GM19193 (cell line): ENCODE measurements around the gene WIPF3.

ENCODE experiments used
- POLR2A ChIP-seq: IDR thresholded peaks from 4 replicates; pipeline ENCODE4 v1.6.1; 2011; ENCODE audit not compliant: insufficient read depth, insufficient read length; ENCODE audit errors: extremely low read depth

WIPF3 gene

DNA sequence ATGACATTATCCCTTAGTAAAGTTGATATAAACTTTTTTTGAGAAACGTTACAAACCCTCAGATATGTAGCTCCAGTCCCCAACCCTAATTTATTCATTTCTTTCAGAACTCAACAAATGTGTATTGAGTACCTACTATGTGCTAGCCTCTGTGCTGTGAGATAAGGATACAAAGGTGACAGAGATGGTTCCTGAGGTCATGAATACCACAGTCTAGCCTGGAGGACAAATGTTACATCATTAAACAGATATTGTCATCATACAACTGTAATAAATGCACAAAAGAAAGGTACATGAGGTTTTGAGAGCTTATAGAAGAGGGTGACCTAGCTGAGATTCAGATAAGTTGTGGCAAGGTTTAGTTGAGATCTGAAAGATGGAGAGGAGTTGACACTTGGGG is 4.4 kb upstream of the WIPF3 start:
- no peak for TF ChIP-seq POLR2A

GRCh38 chr7:29805031-29805430 is 1.3 kb upstream of the WIPF3 start:
- TF ChIP-seq POLR2A, result no peak

DNA sequence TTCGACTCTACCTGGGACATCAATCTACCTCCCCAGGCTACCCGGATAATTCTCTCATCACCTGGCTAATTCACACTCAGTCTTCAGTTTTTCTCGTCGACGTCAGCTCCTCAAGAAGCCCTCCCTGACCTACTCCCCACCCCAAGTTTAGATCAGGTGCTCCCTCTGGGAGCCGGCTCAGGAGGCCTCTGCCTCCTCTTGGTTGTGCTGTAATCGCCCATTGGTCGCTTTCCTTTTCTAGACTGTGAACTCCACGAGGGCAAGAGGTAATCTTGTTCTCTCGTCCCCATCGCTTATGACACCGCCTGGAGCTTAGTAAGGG is 461 bp upstream of the WIPF3 start:
- no peak for TF ChIP-seq POLR2A

GRCh38 chr7:29806995-29807841 is 910 bp downstream of the WIPF3 start:
- no peak for TF ChIP-seq POLR2A

DNA sequence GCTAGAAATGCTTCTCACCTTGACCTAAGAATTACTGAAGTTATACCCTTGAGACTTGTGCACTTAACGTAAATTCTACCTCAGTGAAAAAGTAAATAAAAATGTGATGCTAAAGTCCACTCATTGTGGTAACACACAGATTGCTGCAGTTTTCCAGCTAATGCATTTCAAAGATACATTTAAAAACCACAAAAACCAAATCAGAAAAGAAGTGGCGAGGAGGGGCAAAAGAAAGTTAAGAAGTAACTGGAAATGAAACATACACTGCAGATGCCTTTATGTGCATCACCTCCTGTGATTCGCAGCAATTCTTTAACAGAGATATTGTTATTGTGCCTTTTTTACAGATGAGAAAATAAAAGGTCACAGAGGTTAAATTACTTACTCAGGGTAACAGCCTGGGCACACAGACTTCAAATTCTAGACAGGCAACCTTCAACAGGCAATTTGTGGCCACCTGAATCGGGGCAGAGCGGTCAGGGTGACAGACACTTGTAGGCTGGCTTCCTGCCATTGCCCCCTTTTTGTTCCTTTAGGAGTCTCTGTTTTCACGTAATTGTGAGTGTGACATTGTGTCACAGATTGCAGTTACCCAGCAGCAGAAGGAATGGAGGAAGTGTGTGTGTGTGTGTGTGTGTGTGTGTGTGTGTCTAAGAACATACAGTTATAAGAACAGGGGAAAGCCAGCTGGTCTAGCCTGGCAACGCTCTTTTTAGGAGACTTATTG is 1.9 kb downstream of the WIPF3 start:
- no peak for TF ChIP-seq POLR2A

GRCh38 chr7:29809533-29810155 is 3.3 kb downstream of the WIPF3 start:
- TF ChIP-seq POLR2A, result no peak

GRCh38 chr7:29810297-29810696 is 4.0 kb downstream of the WIPF3 start:
- TF ChIP-seq POLR2A, result no peak

GRCh38 chr7:29810813-29811482 is 4.6 kb downstream of the WIPF3 start:
- TF ChIP-seq POLR2A, result no peak

DNA sequence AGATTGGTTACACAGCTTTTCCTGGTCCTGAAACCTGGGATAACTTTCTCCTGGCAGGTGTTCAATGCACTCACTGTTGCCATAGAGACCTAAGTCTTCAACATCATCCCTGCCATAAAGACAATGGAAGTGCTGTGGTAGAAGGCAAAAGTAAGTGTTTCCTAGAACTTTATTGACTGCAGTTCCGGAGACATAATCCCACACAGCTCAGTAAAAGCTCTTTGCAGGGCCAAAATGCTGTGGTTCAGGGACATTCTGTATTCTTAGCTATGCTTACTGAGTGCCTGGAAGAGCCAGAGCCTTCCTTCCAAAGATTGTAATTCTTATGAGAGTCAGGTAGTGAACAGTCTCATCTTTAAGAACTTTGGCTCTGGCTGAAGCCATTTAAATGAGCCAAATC is 5.3 kb downstream of the WIPF3 start:
- no peak for TF ChIP-seq POLR2A

DNA sequence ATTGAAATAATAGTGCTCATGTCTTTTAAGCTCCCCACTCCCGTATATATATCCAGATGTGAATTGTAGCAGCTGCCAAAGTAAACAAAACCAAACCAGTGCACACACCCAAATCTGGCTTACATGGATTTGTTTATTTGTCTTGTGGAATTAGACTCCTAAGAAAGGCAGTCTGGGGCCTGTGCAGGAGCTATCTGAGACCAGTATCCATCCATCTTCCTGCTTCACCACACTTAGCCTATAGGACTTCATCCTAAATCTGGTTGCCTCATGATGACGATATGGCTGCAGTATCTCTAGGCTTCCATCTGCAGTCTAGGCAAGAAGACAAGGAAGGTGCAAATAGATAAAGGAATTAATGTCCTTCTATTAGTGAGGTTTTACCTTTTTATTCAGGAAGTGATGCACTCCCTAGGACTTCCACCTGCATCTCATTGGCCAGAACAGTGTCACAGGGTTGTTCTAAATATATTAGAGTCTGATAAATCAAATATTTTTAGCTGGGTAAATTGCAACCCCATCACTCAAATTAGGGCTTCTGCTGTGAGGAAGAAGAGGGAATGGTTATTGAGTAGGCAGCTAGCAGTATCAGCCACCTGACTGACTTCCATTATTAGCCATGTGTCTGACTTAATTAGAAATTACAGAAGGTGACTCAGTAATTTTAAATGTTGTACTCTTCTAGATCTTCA is 6.0 kb downstream of the WIPF3 start:
- TF ChIP-seq POLR2A, result no peak

GRCh38 chr7:29815181-29816105 is 9.1 kb downstream of the WIPF3 start:
- TF ChIP-seq POLR2A, result no peak

- TF ChIP-seq POLR2A, result no peak
These were observed 12.0 kb downstream of the WIPF3 start for GRCh38 chr7:29818308-29818707.

DNA sequence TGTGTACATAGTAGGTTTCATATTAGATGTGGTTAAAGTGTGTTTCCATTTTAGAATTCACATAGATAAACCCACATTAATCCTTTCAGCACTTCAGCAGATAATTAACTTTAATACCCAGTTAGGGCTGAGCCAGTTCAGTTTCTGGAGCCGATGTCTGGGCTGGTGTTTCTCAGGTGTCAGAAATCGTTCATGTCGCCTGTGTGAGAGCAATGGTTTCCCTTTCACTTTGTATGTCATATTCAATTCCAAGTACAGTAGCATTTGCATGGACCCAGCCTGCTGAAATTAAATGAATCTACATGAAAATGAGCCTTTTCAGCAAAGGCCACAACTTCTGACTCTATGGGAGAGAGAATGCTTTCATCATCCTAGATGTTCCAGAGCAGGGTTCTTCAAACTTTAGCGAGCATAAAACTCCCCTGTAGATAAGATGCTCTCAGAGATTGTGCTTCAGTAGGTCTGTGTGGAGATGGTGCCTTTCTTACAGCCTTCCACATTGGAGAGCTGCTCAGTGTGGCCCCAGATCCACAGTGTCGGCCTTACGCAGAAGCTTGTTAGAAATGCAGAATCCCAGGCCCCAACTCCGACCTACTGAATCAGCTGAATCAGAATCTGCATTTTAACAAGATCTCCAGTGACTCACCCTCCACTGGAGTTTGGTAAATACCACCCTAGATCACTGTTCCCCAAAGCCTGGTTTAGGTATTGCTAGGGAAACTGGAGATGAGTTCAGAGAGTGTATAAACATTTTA is 19.6 kb downstream of the WIPF3 start:
- TF ChIP-seq POLR2A, result no peak
